HG03196 (cell line): Measurements from ENCODE around the gene ZNF467.

Experiments used
- ATAC-seq: cut with Tn5 transposase; IDR thresholded peaks from one replicate; pipeline ENCODE4 v1.9.1; 2021; ENCODE audit not compliant: unreplicated experiment

Gene ZNF467

DNA sequence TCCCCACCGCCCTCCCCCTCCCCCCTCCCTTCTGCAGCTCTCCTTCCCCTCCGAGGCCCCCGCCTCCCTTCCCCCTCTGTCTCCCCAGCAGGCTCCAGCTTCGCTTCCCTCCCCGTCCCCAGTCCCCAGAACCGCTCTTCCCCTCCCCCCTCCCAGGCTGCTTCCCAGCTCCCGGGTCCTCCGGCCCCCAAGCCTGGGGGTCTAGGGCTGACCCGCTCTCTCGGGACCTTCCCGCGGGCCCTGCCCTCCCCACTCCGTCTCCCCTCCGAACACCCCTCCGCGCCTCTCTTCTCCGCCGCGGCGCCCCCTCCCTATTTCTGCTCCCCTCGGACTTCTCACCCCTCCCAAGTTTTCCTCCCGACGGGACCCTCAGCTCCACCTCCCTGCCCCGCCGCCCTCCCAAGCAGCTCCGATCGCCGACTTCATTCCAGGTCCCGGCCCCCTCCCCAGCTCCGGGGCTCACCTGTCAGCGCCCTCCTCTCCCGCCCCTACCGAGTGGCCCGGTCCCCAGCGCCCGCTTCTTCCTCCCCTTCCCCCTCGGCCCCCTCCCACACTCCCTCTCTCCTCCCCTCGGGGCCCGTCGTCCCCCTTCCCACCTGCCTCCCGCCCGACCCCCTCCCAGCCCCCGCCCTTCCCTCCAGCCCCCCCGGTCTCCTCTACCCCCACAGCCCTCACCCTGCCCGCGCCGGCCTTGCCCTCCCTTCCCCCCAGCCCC is 990 bp downstream of the ZNF467 start:
- no peak for ATAC-seq

GRCh38 chr7:149771720-149772240 is 1.6 kb downstream of the ZNF467 start:
- ATAC-seq = peak; percentile 93

DNA sequence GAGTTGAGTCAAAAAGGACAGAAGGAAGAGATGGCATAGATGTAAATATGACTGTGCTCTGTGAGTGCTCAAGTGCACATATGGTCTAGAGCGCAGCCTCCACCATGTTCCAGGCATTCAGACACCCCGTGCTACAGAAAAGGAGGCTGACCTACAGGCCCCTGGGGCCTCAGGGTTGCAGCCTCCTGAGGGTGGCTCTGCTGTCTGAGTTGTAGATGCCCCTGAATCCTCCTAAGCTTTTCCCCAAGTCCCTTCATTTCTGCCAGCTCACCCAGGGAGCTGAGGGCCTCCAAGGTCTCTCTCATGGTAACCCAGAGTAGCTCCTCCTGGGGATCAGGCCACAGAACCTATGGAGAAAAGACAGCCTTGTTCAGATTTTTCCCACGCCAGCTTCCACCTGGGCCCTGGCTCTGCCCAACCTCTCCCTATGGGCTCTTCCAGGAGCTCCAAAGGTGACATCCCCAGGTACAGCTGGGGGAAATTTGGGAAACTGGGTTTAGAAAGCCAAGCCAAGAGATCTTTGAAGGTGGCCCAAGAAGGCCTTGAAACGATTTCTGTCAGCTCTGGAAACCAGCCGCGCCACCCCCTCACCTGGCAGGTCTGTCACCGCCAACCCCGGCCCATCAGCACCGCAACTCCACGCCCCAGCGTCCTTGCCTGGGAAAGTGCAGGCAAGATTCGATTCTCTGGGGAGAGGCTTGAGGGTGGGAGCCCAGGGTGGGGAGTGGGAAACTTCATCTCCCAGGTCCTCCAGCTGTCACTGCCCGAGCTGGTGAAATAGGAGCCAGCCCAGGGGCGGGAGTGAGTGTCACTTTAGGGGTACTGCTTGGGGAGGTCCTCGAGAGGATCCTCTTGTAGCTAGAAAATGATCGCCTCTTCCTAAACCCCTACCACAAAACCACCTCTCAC is 2.4 kb downstream of the ZNF467 start:
- ATAC-seq = peak; percentile 6

DNA sequence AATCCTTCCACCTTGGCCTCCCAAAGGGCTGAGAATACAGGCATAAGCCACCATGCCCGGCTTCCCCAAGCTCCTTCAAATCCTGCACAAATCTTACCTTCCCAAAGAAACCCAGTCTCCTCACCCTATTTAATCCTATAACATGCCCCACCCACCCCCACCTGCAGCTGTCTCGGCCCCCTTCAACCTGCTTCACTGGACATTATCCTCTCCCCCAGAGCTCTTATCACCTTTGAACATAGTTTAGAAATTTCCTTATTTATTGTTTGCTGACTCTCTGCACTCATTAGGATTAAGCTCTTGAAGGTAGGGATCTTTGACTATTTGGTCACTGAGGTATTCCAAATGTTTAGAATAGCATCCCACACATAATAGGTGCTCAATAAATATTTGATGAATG is 3.5 kb downstream of the ZNF467 start:
- ATAC-seq = no peak

DNA sequence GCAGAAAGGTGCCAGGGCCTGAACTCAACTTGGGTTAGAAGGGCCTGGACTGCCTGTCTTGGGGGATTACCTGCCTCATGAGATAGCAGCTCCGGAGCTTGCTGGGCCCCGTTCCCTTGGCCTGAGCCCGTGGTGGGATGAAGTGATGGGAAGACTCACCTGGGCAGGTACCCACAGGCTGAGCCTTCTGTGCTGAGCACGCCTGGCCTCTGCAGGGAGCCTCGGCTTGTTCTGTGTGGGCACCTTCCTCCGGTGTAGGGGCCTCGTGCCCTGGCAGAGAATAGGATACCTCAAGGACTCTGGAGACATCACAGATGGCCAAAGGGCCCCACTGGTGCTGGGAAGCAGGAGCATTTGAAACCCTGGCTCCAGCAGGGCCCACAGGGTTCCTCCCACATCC is 4.5 kb downstream of the ZNF467 start:
- ATAC-seq = no peak

DNA sequence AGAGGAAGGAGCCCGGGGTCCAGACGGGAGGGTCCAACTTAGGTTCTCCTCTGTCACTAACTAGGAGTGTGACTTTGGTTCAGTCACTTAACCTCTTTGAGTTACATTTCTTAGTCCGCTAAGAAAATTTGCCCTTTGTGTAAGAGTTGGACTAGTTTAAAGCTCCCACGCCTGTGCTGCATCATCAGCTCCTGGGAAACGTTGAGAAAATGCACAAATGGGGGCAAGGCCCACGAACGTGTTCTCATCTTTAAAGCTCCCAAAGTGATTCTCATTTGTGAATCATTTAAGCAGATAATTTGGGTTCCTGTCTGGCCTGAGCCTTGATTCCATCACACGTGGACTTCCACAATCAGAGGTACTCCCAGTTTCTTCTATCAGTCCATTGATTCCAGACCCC is 6.3 kb downstream of the ZNF467 start:
- no peak for ATAC-seq

DNA sequence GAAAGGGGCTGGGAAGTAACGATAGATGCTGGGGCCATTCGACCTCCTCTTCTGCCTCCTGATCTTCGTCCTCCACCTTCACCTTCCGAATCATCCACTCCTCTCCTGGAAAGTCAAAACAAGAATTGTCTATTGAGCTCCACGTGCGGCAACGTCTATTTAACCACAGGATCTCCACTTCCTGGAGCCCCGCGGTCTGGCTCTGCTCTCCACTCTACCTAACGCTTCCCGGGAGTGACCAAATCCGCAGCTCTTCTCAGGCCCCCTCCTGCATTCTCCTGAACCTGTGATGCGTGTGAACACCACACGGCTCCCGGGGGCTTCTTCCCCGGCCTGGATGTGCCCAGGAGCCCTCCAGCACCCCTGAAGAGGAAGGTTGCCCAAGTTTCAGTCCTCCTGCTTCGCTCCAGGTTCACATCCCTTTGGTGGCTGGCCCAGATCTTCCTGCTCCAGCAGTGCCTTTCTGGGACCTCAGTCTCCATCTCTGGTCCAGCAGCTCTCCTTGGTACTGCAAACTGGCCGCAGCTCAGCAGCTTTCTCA is 7.2 kb downstream of the ZNF467 start:
- ATAC-seq = no peak

- no peak for ATAC-seq
Observed at GRCh38 chr7:149765399-149766121, 7.8 kb downstream of the ZNF467 start.

- no peak for ATAC-seq
Observed at GRCh38 chr7:149764481-149765398, 8.6 kb downstream of the ZNF467 start.

GRCh38 chr7:149763563-149764240 is 9.7 kb downstream of the ZNF467 start:
- ATAC-seq = no peak

GRCh38 chr7:149762610-149763009 is 10.8 kb downstream of the ZNF467 start:
- ATAC-seq = no peak

GRCh38 chr7:149762089-149762488 is 11.3 kb downstream of the ZNF467 start:
- no peak for ATAC-seq

DNA sequence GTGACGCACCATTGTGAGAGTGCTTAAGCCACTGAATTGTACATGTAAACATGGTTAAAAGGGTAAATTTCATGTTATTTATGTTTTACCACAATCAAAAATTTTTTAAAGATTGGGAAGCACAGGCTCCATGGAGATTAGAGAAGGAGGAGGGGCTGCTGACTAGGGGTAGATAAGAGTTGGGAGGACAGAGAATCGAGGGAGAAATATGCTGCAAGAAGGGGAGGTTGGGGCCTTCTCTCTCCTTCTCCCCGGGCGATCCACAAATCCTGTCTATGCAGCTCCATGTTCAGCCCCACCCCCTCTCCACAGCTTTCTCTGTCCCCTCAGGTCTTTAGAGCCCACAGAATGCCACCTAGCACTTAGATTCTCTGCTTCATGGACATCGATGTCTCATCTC is 12.1 kb downstream of the ZNF467 start:
- no peak for ATAC-seq

- ATAC-seq = no peak
Observed at GRCh38 chr7:149760538-149760937, 12.8 kb downstream of the ZNF467 start.

GRCh38 chr7:149759093-149759860 is 14.1 kb downstream of the ZNF467 start:
- no peak for ATAC-seq

- ATAC-seq = no peak
Observed at GRCh38 chr7:149753375-149754233, 19.8 kb downstream of the ZNF467 start.

DNA sequence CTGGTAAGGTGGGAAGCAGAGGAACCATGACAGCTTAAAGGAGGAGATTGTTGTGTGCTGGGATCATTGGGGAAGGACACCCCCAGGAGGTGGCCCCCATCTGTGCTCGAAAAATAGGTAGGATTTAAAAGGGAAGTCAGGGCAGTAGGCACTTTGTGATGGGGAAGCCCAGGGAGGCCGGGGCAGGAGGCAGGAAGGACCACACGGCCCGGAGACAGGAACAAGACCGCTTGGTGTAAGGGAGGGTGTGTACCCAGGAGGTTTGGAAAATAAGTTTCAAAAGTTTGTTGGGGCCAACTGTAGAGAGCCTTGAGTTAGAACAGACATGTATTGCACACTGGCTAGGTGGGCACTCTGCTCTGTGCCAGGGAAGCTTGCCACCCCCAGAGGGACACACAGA is 20.7 kb downstream of the ZNF467 start:
- ATAC-seq = no peak
